ENCODE measurements around the gene SLC15A3.
A peak's percentile ranks its signal among the peaks of the same experiment; 100 is the strongest.

Gene SLC15A3

GRCh38 chr11:60927061-60927592 is 24.8 kb downstream of the SLC15A3 start:
- DNase-seq = no peak

DNA sequence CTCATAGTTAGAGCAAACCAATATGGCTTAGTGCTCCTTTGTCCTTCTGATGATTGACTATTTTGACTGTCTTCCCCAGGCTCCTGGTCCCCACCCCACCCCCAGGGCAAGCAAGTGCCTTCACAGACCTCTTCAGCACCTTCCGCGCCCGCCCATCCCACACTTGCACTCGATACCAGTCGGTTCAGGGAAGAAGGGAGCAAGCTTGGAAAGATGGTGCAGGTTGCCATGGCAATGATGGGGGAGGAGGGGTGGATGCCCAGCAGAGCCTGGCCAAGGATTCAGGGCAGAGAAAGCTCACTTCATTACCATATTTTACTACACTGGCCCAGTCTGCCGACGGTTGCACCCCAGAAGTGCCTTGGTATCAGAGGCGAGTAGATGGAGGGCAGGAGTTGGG is 25.5 kb downstream of the SLC15A3 start:
- DNase-seq = no peak

DNA sequence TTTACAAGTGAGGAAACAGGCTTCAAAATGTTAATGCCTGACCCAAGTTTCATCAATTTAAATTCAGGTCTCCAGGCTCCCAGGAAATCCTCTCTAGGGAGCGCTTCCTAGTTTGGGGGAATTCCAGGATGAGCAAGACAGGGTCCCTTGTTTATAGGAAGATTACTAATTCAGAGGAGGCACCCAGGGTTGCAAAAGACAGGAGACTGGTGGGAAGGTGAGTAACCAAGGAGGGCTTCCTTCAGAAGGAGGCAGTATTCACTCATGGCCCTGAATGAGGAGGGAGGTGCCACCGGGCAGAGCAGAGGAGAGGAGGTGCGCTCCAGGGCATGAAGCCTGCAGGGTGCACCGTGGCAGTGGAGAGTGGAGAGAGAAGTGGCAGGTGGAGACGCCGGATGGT is 26.1 kb downstream of the SLC15A3 start:
- no peak for DNase-seq

- DNase-seq = no peak
Observed at GRCh38 chr11:60924906-60925853, 26.8 kb downstream of the SLC15A3 start.

DNA sequence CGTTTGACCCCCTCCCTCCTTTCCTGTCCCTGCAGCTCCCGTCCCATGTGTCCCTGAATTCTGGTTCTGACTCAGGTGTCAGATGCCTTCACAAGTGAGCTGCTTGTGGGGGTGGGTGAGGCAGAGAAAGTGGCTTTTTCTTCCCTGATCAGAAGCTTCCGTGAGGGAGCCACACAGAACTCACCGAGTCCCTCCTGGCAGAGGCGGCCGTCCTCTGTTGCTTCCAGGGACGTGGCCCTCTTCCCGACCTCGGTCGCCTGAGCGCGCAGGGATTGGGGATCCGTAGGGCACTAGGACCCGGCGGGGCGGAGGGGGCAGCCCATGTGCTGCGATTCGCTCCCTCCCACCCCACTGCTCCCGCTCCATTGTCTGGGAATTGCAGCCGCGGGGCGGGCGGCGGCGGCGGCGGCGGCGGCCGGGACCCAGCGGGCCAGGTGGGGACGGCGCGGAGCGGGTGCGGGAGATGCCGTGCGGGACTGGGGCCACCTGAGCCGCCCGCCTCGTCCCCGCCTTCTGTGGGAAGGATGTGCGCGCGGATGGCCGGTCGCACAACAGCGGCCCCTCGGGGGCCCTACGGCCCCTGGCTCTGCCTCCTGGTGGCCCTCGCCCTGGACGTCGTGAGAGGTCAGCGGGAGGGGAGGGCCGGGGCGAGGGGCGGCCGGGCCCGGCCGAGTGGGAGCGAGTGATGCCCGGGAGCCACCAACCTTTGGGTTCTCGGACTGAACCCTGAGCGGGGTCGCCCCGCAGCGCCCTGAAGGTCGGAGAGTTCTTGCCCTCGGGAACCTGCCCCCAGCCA is 27.7 kb downstream of the SLC15A3 start, which contains the start of gene TMEM132A:
TSS of gene TMEM132A (plus strand) at position 351 of the 796 bp plus-strand sequence. CDS start at position 525, 174 bp downstream.
- DNase-seq = no peak

DNA sequence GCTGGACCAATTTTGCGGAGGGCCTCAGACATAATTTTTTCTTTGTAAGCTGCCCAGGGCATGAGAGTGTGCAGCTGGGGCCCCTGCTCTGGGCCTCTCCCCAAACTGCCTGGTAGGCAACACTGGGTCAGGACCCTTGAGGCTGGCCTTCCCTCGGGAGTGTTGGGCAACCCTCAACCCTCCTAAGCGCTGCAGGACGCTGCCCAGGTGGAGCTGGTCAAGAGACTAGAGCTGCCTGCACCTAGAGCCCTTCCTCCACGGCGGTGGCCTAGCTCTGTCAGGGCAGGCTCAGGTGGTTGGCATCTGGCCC is 28.2 kb downstream of the SLC15A3 start:
- DNase-seq = no peak

DNA sequence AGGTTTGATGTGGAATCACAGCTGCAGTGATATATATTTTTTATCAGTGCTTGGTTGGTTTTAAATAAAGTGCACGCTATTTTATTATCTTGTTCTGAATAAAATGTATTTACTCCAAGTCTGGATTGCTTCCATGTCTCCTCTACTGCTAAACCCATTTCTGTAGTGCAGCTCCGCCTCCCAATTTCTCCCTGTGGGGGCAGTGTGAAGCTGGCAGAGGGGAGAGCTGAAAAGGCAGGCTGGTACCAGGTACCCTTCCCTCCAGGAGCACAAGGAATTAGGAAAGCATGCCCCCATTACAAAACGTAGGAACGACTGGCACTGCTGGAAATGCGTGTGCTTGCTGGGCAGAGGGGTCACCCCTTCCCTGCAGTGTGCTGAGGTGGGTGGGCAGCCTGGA is 28.6 kb downstream of the SLC15A3 start:
- DNase-seq = no peak

- no peak for DNase-seq
Observed at GRCh38 chr11:60922906-60923305, 29.1 kb downstream of the SLC15A3 start.

DNA sequence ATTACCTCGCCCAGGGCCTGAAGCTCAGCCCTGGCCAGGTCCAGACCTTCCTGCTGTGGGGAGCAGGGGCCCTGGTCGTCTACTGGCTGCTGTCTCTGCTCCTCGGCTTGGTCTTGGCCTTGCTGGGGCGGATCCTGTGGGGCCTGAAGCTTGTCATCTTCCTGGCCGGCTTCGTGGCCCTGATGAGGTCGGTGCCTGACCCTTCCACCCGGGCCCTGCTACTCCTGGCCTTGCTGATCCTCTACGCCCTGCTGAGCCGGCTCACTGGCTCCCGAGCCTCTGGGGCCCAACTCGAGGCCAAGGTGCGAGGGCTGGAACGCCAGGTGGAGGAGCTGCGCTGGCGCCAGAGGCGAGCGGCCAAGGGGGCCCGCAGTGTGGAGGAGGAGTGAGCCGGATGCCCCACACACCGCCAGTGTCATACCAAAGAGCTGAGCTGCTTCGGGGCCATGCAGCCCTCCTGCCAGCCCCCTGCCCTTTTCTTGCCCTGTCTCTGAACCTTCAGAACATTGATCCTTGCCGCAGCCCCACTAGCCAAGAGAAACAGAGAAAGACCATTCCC is 30.1 kb downstream of the SLC15A3 start:
- DNase-seq = no peak

DNA sequence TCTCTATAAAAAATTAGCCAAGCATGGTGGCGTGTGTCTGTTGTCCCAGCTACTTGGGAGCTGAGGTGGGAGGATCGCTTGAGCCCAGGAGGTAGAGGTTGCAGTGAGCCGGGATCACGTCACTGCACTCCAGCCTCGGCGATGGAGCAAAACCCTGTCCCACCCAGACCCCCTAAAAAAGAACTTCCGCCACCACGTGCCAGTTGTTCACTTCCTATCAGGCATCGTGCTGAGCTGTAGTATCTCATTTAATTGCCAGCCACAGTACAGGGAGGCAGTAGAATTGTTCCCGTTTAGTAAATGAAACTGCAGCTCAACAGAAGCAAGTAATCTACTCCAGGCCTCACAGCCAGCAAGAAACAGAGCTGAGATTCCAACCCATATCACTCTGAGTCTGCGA is 30.7 kb downstream of the SLC15A3 start:
- no peak for DNase-seq

DNA sequence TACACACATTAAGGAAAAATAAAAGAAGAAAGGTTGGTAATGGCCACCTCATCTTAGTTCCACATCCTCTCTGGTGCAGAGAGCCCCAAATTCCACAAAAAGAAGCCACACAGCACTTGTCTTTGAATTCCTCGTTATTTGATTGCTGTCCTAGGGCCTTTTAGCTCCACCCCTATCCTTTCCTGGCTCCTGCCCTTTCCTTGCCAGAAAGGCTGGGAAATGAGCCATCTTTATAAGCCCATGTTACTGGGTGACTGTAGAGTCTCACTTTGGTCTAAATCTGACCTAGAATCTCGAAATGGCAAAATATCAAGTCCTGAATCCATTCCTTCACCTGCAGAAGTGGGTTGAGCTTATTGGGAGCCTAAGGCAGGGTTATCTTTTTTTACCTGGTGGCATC is 32.0 kb downstream of the SLC15A3 start:
- no peak for DNase-seq

DNA sequence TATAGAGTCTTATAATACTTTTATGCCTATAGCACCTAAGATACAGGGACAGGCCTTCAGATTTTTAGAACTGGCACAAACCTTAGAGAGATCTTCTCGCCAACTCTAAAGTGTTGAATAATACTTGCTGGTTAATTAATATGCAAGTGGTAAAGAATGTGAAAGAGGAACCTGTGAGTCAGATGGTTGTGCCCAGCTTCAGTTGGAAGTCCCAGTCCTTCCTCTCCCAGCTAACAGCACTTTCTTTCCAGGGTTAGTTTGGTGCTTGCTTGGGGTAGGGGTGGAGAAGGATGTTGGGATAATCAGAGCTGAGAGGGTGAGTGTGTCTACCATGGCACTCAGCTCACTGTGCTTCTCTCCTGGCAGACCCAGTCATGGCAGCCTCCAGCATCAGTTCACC is 32.7 kb downstream of the SLC15A3 start:
- no peak for DNase-seq

GRCh38 chr11:60918939-60919265 is 33.1 kb downstream of the SLC15A3 start:
- DNase-seq = no peak

GRCh38 chr11:60918251-60918938 is 33.6 kb downstream of the SLC15A3 start:
- DNase-seq = no peak

DNA sequence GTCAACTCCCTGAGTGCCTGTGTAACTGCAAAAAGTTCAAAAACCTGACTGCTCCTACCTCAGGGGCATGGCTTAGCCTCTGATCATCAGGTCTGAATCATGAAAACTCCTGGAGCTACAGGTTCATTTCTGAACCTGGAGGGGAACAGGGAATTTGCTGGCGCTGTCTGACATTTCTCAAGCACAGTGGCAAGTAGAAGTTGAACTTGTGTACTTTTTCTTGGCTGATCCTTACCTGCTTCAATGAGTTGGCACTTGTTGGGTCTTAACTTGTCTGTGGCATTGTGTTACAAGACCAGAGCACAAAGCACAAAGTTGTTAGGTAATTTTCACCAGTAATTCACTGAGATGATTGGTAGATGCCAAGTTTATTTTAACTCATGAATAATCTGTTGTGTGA is 34.7 kb downstream of the SLC15A3 start:
- DNase-seq = no peak

- DNase-seq = no peak
Observed at GRCh38 chr11:60916669-60917206, 35.2 kb downstream of the SLC15A3 start.

DNA sequence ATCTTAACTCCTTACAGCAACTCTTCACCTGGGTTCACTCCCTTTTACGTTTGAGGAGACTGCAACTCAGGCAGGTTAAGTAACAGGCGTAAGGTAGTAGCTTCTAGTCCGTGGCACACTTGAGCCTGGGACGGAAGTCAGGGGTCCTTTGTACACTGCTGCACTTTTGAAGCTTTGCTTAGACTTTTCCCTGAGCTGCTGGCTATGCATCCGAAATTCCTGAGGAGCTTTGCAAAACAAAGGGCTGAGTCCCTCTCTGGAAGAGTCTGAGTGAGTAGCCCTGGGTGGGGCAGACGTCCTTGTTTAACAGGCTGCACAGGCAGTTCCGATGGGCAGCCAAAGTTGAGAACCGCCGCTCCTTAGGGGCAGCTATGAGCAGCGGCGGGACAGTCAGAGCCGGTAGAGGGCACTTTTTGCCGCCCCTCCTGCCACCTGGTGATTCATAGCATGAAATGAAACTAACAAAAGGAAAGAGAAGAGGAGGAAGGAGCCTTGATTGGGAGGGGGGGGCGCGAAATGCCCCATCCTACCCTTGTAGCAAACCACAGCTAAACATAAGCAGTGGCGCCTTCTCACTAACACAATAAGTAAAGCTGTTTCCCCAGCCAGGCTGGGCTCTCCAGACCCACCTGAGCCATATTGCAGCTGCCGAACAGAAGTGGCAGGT is 36.6 kb downstream of the SLC15A3 start:
- peak; percentile 73 for DNase-seq

DNA sequence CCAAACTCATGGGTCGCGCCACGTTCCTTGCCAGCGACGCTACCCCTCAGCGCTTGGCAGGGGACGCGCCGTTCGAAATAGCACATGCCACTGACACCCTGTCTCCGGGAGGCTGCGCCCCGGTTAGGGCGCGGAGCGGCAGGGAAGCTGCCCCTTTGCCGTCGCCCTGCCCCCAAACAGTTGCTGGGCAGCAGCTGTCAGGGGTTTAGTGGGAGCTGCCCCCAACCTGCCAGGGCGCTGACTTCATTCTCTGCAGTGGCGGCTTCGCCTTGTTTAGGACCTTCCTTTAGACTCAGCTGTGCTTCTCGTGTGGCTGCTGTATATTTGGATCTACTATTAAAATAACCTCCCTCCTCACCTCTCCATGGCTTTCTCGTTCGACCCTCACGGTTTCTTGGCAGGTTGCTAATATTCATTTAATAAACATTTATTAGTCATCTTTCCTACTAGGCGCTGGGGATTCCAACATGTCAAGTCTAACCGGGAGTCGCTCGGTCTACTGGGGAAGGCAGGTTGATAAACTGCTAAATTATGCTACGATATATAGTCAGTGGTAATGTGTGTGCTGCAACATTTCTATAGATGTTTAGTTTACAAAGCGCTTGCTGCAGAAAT is 37.2 kb downstream of the SLC15A3 start:
- no peak for DNase-seq

DNA sequence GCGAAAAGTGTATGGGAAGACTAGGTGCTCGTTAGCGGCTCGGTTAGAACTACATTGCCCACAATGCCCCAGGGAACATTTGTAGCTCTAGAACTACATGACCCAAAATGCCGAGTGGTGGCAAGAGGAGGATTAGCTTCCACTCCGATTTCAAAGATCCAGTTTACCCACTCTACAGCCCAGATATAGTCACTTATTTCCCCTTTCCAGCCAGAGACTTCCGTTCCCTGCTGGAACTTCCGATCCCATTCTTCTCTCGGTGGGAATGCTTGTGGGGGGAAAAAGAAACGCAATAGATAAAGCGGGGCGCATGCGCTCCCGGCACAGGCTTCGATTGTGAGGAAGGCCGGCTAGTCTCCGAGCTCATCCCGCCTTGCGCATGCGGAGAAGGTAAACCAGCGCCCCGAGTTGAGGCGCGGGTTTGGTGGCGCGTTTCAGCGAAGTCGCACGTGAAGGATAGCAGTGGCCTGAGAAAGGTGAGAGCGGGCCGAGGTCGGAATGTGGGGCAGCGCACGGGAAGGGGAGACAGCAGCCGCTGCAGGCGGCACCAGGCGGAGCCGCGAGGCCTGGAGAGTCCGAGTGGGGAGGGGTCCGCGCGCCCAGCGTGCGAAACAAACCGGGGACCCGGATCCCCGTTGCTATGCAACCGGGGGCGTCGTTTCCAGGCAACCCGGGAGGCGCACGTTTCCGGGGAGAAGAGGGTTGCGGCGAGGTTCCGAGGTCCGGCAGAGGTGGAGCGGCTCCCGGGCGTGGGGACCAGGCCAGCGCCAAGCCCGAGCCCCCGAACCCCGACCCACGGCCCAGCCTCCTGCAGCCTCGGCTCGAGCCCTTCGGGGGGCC is 38.0 kb downstream of the SLC15A3 start, which contains the start of gene TMEM109:
TSS of gene TMEM109 (plus strand) at position 366 of the 840 bp plus-strand sequence. CDS start 5,536 bp downstream, outside the sequence.
- peak; percentile 89 for DNase-seq

DNA sequence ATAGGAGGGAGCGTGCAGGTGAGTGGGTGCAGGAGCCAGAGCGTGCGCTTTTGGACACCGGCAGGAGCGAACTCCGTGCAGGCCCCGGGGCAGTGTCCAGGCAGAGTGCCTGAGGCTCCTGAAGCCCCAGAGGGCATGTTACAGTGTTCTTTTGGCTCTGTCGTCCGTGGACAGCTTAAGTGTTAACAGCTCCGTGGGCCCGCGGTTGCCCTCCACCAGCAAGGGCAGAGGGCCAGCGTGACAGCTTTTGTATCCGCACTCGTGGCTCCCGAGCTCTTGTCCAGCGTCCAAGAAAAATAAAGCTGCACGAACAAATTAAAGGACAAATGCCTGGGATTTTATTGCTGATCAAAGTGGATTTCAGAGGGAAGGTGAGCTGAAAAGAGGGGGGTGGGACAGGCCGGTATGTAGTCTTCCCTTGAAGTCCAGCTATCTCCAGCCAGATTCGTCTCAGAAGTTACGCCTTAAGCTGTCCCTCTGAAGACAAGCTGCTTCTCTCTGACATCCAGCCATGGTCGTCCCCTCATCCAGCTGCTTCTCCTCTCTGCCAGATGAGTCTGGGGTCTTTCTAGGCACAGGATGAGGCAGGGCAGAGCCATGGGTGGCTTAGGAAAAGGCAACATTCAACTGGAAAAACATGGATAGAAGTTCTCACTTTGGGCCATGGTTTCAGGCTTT is 39.0 kb downstream of the SLC15A3 start:
- no peak for DNase-seq

All from CD4-positive, alpha-beta T cell treated with Interferon gamma for 1 hour (primary cell).